HL-60/S4 treated with phorbol 12-myristate 13-acetate at 8.2 ng/mL for 4 days and 3 days (cell line): ENCODE results near the gene CIAPIN1.

Source experiments
- in situ Hi-C: fragments of 300-500 bp; cut with MboI; formaldehyde crosslinking; loops from 2 replicates; pipeline ENCODE4 v1.15.0; 2022; ENCODE audit warnings: low sequenced_read_pairs

CIAPIN1 gene

DNA sequence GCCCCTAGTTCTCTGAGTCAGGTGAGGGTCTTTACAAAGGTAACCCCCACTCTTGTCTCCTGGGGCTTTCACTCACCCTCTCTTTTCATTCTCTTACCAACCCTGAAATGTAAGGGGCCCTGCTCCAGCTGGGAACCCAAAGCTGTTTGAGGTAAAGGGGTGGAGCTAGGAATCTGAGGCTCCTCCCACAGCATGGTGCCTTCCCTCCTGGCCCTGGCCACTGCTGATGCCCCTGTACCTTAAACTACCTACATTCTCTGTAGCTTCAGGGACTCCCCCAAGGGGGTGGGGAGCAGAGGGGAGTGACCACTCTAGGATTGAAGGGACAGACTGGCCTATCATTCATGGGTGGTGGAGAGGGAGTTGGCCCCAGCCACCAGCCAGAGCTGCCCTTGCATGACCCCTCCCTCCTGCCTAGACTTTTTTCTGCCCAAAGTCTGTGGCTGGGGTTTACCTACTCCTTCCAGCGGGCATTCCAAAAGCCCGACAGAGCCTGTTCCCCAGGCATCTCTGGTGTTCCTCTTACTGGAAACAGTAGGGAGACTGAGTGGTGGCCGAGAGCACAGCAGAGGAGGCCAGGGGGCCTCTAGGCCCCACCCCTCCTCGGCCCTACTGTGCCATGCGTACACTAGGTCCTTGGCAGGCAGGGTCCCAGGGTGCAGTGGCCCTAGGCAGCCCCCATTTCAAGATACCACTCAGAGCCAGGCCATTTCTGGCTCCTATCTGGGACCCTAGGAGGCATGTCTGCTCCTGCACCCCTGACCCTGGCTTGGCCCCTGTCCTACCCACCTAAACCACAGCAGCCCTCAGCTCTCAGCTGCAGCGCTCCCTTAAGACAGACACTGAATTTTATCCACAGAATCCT is 29.6 kb upstream of the CIAPIN1 start:
- in situ Hi-C loops: no loop called here

GRCh38 chr16:57475711-57476339 is 28.6 kb upstream of the CIAPIN1 start:
- in situ Hi-C loops: no loop called here

DNA sequence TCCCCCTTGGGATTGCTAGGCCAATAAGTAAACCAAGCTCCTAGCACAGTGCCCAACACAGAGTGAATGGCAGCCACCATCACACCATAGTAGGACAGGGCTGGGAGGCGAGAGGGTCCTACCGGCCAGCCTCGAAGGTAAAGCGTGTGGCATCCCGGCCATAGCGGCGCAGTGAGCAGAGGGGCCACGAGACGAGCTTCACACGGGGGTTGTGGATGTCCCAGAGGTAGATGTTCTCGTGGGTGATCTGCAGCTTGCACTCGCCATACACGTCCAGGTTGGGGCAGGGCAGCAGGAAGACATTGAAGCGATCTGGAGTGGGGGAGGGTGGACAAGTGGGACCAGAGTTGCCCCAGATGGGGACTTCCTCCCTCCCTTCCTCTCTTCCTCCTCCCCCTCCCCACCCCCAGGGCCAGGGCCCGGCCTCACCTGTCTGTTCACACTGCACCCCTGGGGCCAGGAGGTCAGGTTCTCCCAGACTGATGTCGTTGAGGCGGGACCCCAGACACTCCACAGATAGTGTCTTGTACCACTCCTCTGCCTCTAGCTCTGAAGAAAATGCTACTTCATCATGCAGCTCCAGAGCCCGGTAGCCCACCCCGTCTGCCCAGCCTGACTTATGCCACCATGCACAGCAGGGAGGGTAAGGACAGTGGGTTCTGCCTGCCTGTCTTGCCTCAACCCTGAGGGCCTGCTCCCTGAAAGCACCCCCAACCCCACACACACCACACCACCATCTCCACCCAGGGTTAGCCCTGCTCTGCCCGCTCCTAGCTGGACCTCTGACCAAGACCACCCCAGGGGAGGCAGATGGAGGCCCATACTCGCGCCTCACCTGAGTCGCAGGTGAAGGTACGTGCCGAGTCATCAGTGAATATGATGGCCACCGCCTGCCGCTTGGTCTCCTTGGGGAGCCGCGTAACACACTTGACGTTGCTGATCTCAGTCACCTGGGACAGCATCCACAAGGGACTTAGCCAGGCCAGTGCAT is 27.8 kb upstream of the CIAPIN1 start:
- in situ Hi-C loops: no loop called here

DNA sequence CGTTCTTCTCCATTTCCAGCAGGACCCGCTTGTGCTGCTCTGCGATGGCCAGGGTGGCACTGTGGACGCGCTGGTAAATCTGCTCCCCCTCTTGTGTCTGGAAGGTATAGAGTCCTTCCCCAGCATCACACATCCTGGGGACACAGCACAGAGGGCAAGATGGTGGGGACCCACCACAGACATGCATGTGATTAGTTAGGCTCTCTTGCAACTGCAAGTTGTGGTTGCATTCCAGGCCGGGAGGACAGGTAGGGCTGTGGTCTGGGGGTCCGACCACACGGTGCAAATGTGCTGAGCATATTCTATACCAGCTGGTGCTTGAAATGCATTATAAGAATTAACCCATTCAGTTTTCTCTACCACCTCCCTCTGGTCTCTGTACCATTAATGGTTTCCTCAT is 26.7 kb upstream of the CIAPIN1 start:
- in situ Hi-C loops: no loop called here

DNA sequence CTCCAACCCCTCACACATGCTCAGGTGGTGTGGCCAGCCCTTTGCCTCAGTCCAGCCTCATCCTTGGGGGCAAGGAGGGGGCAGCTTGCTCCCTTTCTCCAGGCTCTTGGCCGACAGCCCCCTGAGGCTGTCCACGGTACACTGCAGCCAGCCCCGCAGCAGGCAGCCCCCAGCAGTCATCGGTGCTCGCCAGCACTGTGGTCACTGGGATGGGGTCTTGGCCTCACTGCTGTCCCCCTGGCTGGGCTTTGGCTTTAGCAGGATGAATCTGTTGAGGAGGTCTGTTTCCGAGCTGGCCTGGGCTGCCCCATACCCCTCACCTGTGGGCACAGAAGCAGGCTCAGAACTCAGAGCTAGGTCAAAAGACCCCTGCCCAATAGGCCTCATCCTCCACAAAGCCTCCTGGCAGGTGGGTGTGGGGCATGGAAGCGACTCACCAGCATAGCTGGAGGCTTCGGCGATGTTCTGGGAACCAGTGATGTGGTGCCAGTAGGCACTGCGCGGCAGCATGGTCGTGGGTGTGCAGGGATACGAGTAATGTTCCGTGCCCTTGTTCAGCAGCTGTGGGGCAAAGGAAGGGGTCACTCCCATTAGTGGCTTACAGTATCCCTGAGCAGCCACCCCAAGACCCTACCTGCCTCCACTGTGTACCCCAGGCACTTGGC is 26.1 kb upstream of the CIAPIN1 start:
- in situ Hi-C loops: no loop called here

DNA sequence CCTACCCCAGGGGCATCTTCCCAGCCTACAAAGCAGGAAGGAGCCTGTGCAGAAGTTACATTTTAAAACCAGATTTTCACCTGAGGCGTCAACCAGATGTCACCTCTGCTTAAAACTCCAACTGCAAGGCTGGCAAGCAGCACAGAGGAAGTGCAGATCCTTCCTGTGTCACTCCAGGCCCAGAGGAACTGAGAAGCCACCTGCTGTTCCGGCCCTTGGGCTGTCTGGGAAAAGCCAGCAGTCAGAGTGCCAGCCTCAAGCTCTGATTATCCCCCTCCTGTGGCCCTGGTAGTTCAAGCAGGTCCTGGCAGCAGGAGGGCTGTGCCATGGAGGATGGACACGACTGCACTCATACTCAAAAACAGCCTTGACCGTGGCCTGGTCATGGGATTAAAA is 25.5 kb upstream of the CIAPIN1 start:
- in situ Hi-C loops: no loop called here

GRCh38 chr16:57471852-57472664 is 24.9 kb upstream of the CIAPIN1 start:
- in situ Hi-C loops: no loop called here

- in situ Hi-C loops: no loop called here
These were observed 24.0 kb upstream of the CIAPIN1 start for GRCh38 chr16:57471209-57471608.

- in situ Hi-C loops: no loop called here
These were observed 23.5 kb upstream of the CIAPIN1 start for GRCh38 chr16:57470711-57471110.

- in situ Hi-C loops: no loop called here
These were observed 22.8 kb upstream of the CIAPIN1 start for GRCh38 chr16:57469917-57470470.

DNA sequence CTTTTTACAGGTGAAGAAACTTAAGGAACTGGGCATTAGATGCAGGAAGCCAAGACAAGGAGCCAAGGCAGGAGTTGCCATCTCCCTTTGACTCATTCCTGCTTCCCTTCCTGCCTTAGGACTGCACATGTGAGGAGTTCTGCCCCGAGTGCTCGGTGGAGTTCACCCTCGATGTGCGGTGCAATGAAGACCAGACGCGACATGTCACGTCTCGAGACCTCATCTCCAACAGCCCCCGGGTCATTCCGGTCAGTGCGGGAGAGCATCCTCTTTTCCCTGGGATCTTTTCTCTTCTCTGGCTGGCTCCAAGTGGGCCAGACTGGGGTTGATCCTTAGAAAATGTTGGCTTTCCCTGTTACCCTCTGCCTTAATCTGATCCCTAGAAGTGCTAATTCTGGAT is 21.9 kb upstream of the CIAPIN1 start:
- in situ Hi-C loops: no loop called here

DNA sequence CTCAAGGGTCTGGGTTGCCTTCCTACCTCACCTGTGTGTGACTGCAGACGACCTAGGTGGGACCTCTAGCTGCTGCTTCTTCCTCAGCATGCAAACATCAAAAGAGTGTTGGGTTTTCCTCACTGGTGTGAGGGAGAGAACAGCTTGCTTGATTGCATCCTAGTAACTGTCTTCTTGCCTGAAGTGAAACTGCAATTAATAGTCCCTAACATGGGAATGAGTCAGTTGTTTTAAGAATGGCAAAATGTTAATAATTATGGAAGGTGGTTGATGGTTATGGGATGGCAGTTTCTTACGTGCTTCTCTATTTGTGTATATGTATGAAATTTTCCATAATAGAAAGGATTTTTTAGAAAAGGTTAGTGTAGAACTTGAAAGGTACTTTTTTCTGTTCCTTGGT is 21.2 kb upstream of the CIAPIN1 start:
- in situ Hi-C loops: no loop called here

DNA sequence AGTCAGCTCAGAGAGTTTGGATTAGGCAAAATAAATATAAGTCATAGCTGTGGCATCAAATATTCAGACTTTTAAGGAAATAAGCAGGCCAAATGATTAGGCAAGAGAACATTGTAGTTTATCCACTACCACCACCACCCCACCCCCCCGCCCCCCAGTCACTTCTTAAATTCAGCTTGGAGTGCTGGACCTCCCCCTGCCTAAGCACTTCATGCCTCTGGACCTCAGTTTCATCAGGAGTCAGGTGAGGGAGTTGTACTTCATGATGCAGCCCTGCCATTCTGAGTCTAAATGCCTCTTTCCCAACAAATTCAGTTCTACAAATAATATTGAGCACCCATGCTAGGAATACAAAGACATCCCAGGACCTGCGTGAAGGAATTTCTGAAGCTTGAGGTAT is 17.3 kb upstream of the CIAPIN1 start:
- in situ Hi-C loops: no loop called here

- in situ Hi-C loops: no loop called here
These were observed 15.8 kb upstream of the CIAPIN1 start for GRCh38 chr16:57462978-57463362.

- in situ Hi-C loops: no loop called here
These were observed 15.2 kb upstream of the CIAPIN1 start, which contains the start of gene POLR2C for GRCh38 chr16:57462209-57462977. Gene POLR2C, plus strand, starts transcription at chr16:57462679. Its CDS starts 46 bp downstream, at chr16:57462725.

- in situ Hi-C loops: no loop called here
These were observed 4.8 kb upstream of the CIAPIN1 start for GRCh38 chr16:57452021-57452420.

DNA sequence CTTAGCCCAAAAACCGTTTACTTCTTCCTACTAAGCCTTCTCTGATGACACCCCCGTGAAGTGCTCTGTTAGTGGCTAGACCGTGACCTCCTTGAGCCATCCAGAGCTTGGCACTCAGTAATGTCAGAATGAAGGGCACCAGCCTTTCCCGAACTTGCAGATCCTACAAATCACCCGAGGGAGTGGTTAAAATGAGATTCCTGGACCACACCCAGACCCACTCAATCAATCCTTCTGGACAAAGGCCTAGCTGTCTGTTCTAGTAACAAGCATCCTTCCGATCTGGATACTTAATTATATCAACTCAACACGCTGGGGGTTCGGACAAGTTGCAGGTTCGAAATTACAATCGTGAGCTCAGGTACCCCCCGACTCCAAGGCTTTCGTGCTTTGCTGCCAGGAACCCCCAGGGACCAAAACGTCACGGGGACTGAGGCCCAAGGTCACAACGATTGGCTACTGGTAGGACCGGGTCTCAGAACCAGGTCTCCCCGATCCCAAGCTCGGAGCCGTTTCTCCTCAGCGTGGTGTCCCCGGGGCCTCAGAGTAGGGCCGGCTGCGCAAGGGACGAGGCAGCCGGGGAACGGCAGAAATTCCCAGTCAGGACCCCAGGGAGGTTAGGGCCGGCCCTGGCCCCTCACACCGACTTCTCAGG is 527 bp downstream of the CIAPIN1 start:
- in situ Hi-C loops: no loop called here

- in situ Hi-C loops: no loop called here
These were observed 1.7 kb downstream of the CIAPIN1 start for GRCh38 chr16:57445510-57445909.
